ENCODE data around the gene SREBF1. TPM values are rescaled to one million over a fixed set of nuclear protein-coding genes. Genes with fewer than 3 reads are reported as not detected.

Gene SREBF1
- total RNA-seq, 3 donors from 2014 or later, result 161 to 179 (median 170) TPM

GRCh38 chr17:17835415-17836249 lies 1.2 kb downstream of the SREBF1 start:
- intact Hi-C loops (cut with DNase I, micrococcal nuclease), result no loop called here
- peak in 1 of 3 donors; percentile 48 for DNase-seq
- H3K4me1 ChIP-seq (ENCODE audit: low read depth), result peaks cover 66% of the 10 kb centered on the region
- TF ChIP-seq CTCF (IDR thresholded peaks at IDR 0.05), result no peak
- H3K9me3 ChIP-seq, result no peaks in the 10 kb centered on the region
- ATAC-seq, result no peak
- peak overlapping the region; percentile 89 for H3K4me3 ChIP-seq
- no peaks in the 10 kb centered on the region for H3K36me3 ChIP-seq (ENCODE audit: low read depth)

GRCh38 chr17:17834974-17835373 lies 1.8 kb downstream of the SREBF1 start:
- TF ChIP-seq CTCF (IDR thresholded peaks at IDR 0.05), result no peak
- H3K4me3 ChIP-seq, result no peak overlapping the region
- no peaks in the 10 kb centered on the region for H3K9me3 ChIP-seq
- intact Hi-C loops (cut with DNase I, micrococcal nuclease), result no loop called here
- ATAC-seq (no peak), DNase-seq (no peak)
- no peaks in the 10 kb centered on the region for H3K36me3 ChIP-seq (ENCODE audit: low read depth)
- peaks cover 64% of the 10 kb centered on the region for H3K4me1 ChIP-seq (ENCODE audit: low read depth)

- no peaks in the 10 kb centered on the region for H3K9me3 ChIP-seq
- TF ChIP-seq CTCF (IDR thresholded peaks at IDR 0.05), result no peak
- DNase-seq (no peak), ATAC-seq (no peak)
- no peak overlapping the region for H3K4me3 ChIP-seq
- H3K4me1 ChIP-seq (ENCODE audit: low read depth), result peaks cover 55% of the 10 kb centered on the region
- intact Hi-C loops (cut with DNase I, micrococcal nuclease), result no loop called here
- no peaks in the 10 kb centered on the region for H3K36me3 ChIP-seq (ENCODE audit: low read depth)
These were observed 3.0 kb downstream of the SREBF1 start for GRCh38 chr17:17833658-17834357.

GRCh38 chr17:17832032-17832363 lies 4.8 kb downstream of the SREBF1 start:
- intact Hi-C loops (cut with DNase I, micrococcal nuclease), result no loop called here

More at GRCh38 chr17:17832032-17832363, 4.8 kb downstream of the SREBF1 start:
- H3K36me3 ChIP-seq (ENCODE audit: low read depth), result no peaks in the 10 kb centered on the region
- peaks cover 48% of the 10 kb centered on the region for H3K4me1 ChIP-seq (ENCODE audit: low read depth)
- no peak overlapping the region for H3K4me3 ChIP-seq
- no peak for TF ChIP-seq CTCF (IDR thresholded peaks at IDR 0.05)
- no peaks in the 10 kb centered on the region for H3K9me3 ChIP-seq
- DNase-seq, result no peak
- ATAC-seq, result no peak
